Stimulated activated CD4-positive, alpha-beta T cell treated with anti-CD3 and anti-CD28 coated beads, TNF-alpha, amount 100 ng/mL, for 24 hours (primary cell): ENCODE results near the gene NFYC.
A peak's percentile ranks its signal among the peaks of the same experiment; 100 is the strongest.

Experiments used
- DNase-seq, 3 experiments: peaks; one replicate each; pipeline ENCODE4 v3.0.0-alpha.2; 2020; ENCODE audit warnings: low read depth in 3 of 3

Gene NFYC

DNA sequence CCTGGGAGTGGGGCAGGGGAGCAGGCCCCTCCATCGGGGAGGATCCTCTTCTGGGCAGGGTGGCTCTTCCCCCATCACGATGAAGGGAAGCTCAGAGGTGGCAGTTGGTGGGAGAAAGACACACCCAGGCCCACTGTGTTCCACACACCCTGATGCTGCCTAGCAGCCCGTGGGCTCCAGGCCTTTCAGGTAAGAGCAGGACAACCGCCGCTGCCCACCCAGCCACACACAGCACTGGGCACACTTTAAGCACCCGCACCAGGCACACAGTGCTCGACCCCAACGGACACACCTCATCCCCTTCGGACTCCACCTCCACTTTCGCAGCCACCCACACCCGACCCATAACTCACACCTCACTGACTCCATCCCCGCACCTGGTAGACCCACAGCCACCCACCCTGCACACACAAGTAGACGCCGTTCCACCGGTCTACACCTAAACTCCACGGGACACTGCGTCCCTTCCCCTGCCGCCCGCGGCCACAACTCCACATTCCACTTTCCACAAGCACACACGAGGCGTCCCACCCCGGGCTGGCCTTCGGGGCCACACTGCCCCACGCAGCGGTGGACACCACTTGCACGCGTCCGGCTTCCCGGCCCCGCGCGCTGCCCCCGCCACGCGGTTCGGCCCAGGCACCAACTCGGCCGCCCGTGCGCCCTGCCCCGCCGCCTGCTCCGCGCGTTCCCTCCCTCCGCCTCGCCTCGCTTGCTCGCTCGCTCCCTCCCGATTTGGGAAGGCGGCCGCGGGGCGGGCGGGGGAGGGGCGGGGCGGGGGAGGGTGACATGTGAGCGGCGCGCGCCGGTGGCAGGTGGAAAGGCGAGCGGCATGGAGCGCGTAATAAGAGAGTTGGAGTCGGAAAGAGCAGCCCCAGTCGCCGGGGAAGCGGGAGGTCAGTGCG is 91.7 kb downstream of the NFYC start, which contains the start of gene KCNQ4:
Gene KCNQ4, plus strand, starts transcription at position 787 of the 905 bp plus-strand sequence. CDS start 307 bp downstream, outside the sequence.
- peak in 1 of 3 experiments; percentile 32 for DNase-seq

DNA sequence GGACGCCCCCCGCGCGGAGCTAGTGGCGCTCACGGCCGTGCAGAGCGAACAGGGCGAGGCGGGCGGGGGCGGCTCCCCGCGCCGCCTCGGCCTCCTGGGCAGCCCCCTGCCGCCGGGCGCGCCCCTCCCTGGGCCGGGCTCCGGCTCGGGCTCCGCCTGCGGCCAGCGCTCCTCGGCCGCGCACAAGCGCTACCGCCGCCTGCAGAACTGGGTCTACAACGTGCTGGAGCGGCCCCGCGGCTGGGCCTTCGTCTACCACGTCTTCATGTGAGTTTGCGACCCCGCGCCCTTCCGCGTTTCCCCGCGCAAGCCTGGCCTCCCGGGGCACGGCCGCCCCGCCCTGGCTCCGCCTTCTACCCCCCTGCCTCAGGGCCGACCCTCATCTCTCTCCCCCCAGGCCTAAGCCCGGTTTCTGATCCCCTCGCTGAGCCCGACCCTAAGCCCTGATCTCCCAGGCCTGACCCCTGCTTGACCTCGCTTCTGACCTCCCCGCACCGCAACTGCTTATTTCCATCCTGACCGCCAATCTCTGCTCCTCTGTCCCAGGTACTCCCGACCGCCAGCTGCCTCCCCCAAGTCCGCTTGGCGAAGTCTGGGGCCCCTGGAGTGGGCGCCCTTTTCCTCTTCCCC is 92.8 kb downstream of the NFYC start:
- no peak for DNase-seq

DNA sequence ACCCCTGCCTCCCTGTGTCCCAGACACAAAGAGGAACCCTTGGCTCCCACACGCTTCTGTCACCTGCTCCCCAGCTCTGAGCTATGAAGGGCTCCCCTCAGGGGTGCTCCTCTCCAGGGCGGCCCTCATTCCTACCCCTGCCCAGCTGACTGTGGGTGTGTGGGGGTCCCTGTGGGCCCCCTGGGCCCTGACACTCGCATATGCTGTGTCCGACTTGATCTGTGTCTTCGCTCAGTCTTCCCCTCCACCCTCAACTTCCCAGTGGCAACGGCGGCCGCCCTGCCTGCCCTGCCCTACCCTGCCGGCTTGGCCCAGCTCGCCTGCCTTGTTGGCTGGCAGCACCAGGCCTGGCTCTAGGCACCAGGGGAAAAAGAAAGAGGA is 93.3 kb downstream of the NFYC start:
- no peak for DNase-seq

DNA sequence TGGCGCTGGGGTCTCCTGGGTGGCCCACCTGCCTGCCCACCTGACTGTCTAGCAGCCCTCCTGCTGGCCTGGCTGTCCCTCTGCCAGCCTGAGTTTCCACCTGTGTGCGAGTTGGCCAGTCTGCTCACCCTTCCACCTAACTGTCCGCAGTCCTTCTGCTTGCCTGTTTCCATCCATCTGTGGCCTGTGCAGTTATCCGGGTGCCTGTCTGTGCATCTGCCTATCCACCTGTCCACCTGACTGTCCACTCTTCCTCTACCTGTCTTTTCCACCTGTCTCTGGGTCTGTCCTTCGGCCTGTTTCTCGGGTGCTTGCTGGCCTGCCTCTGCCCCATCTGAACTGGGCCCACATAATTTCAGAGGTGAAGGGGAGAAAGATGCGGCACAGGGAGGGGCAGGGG is 93.9 kb downstream of the NFYC start:
- DNase-seq: no peak

DNA sequence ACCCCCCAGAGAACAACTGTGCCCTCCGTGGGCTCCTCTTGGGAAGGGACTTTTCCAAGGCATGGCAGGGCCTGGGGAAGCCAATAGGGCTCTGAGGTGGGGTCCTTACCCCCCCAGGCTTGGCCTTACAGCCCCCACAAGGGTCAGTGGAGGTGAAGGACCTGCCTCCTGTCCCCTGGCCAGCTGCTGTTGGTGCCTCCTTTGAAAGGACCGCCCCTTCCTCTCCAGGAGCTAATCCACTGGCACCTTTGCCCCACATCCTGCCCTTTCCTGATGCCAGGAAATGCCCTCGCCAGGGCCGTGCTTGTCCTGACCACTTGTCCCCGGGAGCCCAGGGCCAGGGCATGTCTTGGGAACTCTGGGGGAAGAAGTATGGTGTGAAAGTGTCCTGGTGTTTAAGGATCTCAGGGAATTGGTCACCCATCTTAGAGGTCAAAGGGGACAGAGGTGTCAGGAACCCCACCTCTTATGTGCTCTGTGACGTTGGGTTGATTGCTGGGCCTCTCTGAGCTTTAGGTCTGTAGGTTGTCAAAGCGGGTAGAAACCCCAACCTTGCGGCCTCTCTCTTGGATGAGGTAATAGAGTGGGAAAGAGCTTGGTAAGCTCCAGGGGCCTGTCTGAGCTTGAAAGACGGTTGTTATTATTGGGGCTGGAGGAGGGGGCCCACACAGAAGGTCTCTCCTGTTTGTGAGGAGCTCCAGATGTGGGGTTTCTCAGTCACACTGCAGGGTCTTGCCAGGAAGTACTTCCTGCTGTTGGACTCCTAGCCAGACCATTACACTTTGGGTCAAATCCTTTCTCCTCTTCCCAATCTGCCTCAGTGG is 94.9 kb downstream of the NFYC start:
- no peak for DNase-seq

DNA sequence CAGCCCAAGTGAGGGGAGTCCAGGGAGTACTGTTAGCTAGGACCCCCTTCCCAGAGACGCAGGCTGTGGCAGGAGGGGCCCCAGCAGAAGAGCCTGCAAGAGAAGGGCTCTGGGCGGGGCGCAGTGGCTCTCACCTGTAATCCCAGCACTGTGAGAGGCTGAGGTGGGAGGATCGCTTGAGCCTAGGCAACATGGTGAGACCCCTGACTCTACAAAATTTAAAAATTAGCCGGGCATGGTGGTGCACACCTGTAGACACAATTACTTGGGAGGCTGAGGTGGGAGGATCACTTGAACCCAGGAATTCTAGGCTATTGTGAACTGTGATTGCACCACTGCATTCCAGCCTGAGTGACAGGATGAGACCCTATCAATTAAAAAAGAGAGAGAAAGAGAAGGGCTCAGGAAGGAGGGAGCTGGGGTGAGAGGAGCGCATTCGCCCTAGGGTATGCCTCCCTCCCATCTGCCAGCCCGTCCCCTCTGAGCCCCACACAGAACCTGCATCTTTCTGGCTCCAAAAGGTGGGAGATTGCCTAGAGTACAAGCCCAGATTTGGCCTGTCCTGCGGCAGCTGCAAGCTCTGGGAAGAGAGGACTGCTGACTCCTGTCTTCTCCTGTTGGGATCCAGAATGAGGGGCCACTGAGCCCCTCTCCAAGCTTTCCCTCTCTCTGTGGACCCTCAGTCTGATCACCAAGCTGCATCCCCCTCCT is 95.6 kb downstream of the NFYC start:
- DNase-seq: no peak

DNA sequence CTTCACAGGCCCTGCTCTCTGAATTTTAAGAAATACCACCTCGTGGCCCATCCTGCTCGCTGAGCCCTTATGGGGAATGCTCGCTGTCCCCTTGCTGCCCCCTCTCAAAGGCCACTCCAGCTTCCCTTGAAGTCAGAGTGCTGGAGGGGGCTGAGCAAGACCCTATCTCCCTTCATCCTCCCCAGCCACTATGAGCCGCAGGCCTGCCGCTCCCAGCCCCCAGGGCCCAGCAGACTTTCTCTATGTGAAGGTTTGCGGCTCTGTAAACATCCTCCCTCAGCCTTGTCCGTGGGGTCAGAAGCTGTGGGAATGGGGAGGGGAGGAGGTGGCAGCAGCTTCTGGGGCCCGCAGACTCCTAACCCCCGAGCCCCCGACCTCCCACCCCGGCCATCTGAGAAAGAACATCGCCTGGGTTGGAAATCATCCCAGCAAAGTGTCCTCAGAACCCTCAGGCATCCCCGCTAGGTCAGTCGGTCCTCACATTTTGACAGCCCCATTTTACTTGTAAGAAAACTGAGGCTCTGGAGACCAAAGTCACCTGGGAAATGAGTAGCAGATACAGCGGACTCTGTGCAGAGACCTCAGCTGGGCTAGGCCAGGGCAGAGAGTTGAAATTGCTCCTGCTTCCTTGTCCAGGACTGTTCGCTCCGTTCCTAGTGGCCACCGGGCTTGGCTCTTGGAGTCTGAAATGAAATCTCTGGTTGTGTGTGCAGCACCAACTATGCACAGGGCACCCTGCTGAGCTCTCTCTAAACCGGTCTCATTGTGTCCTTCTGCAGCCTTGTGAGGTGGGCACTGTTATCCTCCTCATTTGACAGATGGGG is 96.4 kb downstream of the NFYC start:
- no peak for DNase-seq

DNA sequence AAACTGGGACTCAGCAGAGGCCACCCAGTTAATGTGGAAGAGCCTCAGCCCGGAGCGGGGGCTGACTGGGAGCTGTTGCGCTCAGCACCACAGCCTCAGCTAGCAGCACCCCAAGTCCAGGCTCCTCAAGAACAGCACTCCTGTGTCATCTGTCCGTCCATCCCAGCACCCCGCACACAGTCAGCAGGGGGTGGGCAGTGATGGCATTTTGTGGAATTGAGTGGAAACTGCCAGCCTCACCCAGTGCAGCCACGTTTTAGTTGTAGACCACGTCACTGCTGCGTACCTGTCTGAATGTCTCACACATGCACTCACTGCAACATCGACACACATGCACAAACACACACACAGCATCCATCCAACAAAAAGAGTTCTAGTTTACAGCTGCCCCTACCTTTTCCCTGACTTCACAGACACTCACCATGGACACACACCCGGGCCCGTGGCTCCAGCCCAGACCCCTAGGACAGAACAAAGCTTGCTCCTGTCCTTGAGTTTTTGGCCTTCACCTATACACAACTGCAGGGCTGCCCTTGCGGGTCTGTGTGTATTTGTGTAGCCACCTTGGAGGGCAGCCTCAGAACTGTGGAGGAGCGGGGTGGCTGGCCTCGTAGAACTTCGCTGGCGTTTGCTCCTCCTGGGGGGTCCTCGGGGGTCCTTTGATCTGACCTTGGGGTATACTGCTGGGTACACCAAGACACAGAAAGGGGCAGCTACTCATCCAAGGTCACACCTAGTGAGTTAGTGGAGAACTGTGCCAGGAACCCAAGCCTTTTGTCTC is 97.2 kb downstream of the NFYC start:
- DNase-seq: no peak

DNA sequence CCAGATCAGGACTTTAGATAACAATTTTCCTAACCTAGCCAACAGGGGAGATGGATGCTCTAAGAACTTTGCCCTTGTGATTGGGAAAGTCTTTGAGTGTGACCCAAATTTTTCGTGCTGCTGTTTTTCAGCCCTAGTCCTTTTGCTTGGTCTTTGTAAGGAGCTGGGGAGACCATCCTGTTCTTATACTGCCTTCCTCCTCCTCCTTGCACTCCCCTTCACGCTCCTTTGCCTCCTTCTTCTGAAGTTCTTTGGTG is 97.8 kb downstream of the NFYC start:
- no peak for DNase-seq

DNA sequence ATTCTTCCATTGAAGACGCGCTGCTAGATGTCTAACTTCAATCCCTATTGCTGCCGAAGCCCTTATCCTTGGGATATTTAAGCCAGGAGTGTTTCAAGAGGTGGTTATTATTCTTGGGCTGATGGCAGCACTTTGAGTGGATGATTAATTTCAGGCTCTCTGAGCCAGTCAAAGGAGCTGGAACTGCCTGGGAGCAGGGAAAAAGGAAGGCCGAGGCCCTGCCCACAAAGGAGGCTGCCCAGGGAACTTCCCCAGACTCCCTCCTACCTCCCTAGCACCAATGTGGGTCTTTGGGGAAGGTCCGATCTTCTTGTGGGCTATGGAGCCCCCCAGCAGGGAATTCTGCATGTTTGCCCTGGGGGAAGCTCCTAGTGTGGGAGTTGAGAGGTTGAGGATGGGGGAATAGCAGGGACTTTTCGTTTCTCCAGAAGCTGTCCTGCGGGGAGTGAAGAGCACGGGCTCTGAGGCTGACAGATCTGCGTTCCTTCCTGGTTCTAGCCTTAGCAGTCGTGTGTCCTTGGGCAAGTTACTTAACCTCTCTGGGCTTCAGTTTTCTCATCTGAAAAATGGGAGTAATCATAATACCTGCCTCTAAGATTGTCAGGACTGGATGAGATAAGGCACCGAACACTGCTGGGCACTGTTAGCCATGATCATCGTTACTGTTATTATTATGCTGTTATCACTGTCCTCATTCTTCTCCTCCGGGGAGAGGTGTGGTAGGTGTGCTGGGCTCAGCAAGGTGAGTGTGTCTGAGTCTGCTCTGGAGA is 98.3 kb downstream of the NFYC start:
- DNase-seq: no peak

DNA sequence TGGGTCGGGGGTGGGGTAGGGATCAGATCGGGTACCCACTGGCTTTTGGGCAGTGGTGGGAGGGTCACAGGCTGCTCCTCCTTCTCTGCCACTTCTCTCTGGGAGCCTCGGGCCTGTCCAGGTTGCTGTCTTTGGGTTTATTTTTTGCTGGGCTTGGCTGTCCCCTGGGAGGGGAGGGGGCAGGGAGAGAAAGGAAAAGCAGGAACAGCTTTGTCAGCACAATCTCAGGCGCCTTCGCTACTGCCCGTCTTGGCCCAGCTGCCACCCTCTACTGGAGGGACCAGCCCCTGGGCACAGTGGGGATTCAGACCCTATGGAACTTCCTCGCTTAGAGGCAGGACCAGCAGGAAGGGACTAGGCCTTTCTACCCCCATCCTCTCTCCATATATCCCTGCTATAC is 100.5 kb downstream of the NFYC start:
- DNase-seq: no peak

DNA sequence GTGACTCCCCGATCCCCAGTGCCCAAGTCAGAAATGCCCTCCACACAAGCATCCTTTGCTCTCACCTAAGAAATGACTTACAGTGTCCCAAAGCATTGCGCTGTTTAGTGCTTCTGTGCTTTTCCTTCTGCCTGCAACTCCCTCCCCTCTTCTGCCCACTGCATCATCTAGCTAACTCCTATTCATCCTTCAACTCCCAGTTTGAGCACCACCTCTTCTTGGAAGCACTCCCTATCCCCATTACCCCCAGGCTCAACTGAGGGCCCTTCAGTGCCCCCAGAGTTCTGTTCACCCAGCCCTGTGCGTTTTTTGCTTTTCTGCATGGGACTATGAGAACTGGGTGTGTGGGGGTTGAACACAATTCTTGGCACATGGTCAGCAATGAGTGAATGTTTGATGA is 102.1 kb downstream of the NFYC start:
- no peak for DNase-seq

DNA sequence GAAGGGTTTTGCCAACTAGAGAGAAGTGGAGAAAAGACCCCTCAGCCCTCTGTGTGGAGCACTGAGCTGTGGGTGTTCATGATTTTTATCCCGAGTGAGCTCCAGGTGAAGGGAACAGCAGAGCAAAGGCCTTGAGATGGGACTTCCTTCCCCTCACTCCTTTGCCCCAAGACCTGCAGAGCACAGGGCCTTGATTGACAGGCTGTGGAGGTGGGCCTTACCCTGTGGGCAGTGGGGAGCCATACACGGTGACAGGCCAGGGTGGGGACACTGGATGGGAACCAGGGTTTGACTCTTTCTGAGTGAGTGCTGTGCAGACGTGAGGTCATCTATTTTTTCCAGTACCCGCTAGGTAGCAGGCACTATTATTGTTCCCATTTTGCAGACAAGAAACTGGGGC is 102.5 kb downstream of the NFYC start:
- no peak for DNase-seq

DNA sequence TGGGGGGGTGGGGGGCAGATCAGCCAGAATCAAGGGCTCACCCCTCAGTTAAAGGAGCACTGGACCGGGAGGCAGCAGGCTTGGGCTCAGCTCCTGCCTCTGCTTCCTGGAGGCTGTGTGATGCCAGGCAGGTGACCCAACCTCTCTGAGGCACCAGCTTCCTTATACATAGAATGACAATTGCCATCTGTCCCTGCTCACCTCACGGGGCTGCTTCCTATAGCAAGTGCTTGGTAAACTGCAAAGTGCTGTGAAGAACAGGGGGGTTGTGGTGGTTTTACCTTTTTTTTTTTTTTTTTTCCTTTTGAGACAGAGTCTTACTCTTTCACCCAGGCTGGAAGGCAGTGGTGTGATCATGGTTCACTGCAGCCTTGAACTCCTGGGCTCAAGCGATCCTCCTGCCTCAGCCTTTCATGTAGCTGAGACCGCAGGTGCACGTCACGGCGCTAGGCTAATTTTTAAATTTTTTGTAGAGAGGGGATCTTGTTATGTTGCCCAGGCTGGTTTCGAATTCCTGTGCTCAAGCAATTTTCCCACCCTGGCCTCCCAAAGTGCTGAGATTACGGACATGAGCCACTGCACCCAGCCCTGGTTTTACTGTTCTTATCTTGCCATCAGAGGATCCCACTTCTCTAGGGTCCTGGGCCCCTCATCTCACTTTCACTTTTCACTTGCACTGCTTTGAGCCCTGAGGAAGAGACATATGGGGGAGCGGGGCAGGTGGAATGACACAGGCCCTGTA is 103.6 kb downstream of the NFYC start:
- DNase-seq: no peak

DNA sequence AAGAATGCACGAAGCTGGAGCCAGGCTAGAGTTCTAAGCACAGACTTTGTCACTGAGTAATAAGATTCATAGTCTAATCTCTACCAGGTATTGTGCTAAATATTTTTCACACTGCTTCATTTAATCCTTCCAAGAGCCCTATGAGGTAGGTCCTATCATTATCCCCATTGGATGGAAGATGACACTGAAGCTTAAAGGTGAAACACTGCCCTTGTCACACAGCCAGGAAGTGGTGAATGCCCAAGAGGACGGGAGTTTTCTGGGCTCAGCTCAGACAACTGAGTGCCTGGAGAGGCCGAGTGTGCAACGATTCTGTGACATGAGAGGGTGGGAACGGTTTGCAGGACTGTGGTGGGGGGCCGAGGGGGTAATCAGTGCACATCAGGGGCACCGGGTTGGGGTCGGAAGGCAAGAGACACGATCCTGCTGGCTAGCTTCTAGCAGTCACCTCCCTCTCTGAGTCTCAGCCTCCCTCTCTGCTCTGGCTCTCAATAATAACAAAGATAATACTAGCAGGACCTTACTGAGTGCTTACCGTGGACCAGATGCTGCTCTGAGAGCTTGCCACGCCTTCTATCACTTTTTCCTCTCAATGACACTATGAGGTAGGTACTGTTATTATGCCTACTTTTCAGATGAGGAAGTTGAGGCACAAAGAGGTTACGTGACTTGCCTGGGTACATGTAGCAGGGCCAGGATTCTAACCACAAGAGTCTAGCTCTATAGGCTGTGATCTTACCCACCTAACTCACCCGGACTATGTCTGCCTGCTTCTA is 104.5 kb downstream of the NFYC start:
- DNase-seq: no peak

DNA sequence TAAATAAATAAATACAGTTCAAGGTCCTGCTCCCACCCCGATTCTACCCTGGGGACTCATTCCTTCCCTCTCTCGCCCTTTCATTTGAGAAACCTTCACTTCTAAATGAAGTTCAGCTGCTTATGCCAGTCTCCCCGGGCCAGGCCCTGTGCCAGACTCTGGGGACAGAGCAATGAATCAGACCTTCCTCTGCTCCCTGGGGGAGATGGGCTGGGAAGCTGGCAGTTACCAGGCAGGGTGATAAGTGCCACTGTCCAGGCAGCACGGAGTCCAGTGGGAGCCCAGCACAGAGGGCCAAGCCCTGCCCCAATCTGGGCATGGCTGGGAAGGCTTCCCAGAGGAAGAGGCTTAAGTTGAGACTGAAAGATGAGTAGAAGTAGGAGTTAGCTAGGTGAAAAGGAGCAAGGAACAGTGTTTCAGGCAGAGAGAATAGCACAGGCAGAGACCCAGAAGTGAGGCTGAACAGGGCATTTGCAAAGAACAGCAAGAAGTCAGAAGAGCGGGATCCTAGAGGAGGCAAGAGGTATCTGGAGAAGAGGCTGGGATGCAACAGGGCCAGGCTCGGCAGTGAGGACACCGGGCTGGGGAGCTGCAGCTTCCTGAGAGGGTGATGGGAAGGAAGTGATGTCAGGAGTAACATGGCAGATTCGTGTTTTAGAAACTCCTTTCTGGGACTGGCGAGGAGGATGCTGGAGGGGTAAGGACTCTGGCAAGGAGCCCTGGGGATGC is 105.6 kb downstream of the NFYC start:
- DNase-seq: no peak

DNA sequence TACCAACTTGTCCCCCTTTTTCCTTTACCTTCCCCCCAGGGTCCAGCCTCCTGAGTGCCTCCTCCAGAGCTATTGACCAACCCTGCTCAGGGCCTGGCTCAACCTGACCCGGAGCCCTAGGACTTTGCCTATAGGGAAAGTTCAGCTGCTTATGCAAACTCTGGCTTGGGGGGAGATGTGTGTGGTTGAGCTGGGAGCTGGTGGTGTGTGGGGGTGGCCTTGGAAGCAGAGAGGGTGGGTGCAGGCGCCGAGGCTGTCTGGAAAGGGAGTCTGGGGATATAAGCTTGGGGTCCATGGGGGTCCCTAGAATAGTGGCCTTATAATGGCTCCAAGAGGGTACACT is 106.1 kb downstream of the NFYC start:
- DNase-seq: no peak
